ENCODE measurements around the gene SLC25A21.

Gene SLC25A21

GRCh38 chr14:36665887-36666415, 506.5 kb downstream of the SLC25A21 start:
- Histone ChIP-seq H3K36me3 (ENCODE audit: control insufficient read depth in 2 of 2, insufficient read depth in 2 of 2, low read length in 2 of 2) (no peaks in the 10 kb centered on the region), H3K9ac (ENCODE audit: low read length in 2 of 2) (no peak overlapping the region), H3K9me3 (ENCODE audit: control insufficient read depth in 2 of 2, low read length in 2 of 2) (no peaks in the 10 kb centered on the region), H3K4me3 (ENCODE audit: low read length in 2 of 2) (no peak overlapping the region), H3K27me3 (ENCODE audit: control insufficient read depth in 1 of 2, insufficient read depth in 2 of 2, low read length in 2 of 2) (peaks cover 59 to 80% of the 10 kb centered on the region in 2 donors), H3K4me1 (ENCODE audit: control insufficient read depth, insufficient read depth, low read length) (peaks cover 32% of the 10 kb centered on the region), H3K27ac (ENCODE audit: low read length) (no peak overlapping the region)

- Histone ChIP-seq H3K27me3 (ENCODE audit: control insufficient read depth in 1 of 2, insufficient read depth in 2 of 2, low read length in 2 of 2) (peaks cover 72 to 88% of the 10 kb centered on the region in 2 donors), H3K4me1 (ENCODE audit: control insufficient read depth, insufficient read depth, low read length) (peaks cover 33% of the 10 kb centered on the region), H3K9me3 (ENCODE audit: control insufficient read depth in 2 of 2, low read length in 2 of 2) (no peaks in the 10 kb centered on the region), H3K27ac (ENCODE audit: low read length) (no peak overlapping the region), H3K9ac (ENCODE audit: low read length in 2 of 2) (no peak overlapping the region), H3K4me3 (ENCODE audit: low read length in 2 of 2) (peak overlapping the region; percentile 52 to 64), H3K36me3 (ENCODE audit: control insufficient read depth in 2 of 2, insufficient read depth in 2 of 2, low read length in 2 of 2) (no peaks in the 10 kb centered on the region)
Measured at GRCh38 chr14:36664322-36665193, 507.8 kb downstream of the SLC25A21 start.

GRCh38 chr14:36663404-36664321, 508.7 kb downstream of the SLC25A21 start:
- H3K9me3 ChIP-seq (ENCODE audit: control insufficient read depth in 2 of 2, low read length in 2 of 2): no peaks in the 10 kb centered on the region
- H3K9ac ChIP-seq (ENCODE audit: low read length in 2 of 2): no peak overlapping the region
- H3K36me3 ChIP-seq (ENCODE audit: control insufficient read depth in 2 of 2, insufficient read depth in 2 of 2, low read length in 2 of 2): no peaks in the 10 kb centered on the region
- no peak overlapping the region for H3K27ac ChIP-seq (ENCODE audit: low read length)
- H3K4me1 ChIP-seq (ENCODE audit: control insufficient read depth, insufficient read depth, low read length): peaks cover 34% of the 10 kb centered on the region
- H3K4me3 ChIP-seq (ENCODE audit: low read length in 2 of 2): peak overlapping the region; percentile 52 to 64
- H3K27me3 ChIP-seq (ENCODE audit: control insufficient read depth in 1 of 2, insufficient read depth in 2 of 2, low read length in 2 of 2): peaks cover 81 to 92% of the 10 kb centered on the region in 2 donors

- H3K9me3 ChIP-seq (ENCODE audit: control insufficient read depth in 2 of 2, low read length in 2 of 2): no peaks in the 10 kb centered on the region
- peak overlapping the region; percentile 52 to 64 for H3K4me3 ChIP-seq (ENCODE audit: low read length in 2 of 2)
- H3K27ac ChIP-seq (ENCODE audit: low read length): no peak overlapping the region
- H3K27me3 ChIP-seq (ENCODE audit: control insufficient read depth in 1 of 2, insufficient read depth in 2 of 2, low read length in 2 of 2): peaks cover 88 to 98% of the 10 kb centered on the region in 2 donors
- H3K36me3 ChIP-seq (ENCODE audit: control insufficient read depth in 2 of 2, insufficient read depth in 2 of 2, low read length in 2 of 2): no peaks in the 10 kb centered on the region
- peaks cover 38% of the 10 kb centered on the region for H3K4me1 ChIP-seq (ENCODE audit: control insufficient read depth, insufficient read depth, low read length)
- no peak overlapping the region for H3K9ac ChIP-seq (ENCODE audit: low read length in 2 of 2)
Measured at GRCh38 chr14:36662543-36663403, 509.6 kb downstream of the SLC25A21 start.

GRCh38 chr14:36662258-36662542, 510.2 kb downstream of the SLC25A21 start:
- Histone ChIP-seq H3K27me3 (ENCODE audit: control insufficient read depth in 1 of 2, insufficient read depth in 2 of 2, low read length in 2 of 2) (peaks cover 91 to 98% of the 10 kb centered on the region in 2 donors), H3K4me3 (ENCODE audit: low read length in 2 of 2) (peak overlapping the region; percentile 52 to 64), H3K4me1 (ENCODE audit: control insufficient read depth, insufficient read depth, low read length) (peaks cover 41% of the 10 kb centered on the region), H3K36me3 (ENCODE audit: control insufficient read depth in 2 of 2, insufficient read depth in 2 of 2, low read length in 2 of 2) (no peaks in the 10 kb centered on the region), H3K9ac (ENCODE audit: low read length in 2 of 2) (no peak overlapping the region), H3K27ac (ENCODE audit: low read length) (no peak overlapping the region), H3K9me3 (ENCODE audit: control insufficient read depth in 2 of 2, low read length in 2 of 2) (no peaks in the 10 kb centered on the region)

DNA sequence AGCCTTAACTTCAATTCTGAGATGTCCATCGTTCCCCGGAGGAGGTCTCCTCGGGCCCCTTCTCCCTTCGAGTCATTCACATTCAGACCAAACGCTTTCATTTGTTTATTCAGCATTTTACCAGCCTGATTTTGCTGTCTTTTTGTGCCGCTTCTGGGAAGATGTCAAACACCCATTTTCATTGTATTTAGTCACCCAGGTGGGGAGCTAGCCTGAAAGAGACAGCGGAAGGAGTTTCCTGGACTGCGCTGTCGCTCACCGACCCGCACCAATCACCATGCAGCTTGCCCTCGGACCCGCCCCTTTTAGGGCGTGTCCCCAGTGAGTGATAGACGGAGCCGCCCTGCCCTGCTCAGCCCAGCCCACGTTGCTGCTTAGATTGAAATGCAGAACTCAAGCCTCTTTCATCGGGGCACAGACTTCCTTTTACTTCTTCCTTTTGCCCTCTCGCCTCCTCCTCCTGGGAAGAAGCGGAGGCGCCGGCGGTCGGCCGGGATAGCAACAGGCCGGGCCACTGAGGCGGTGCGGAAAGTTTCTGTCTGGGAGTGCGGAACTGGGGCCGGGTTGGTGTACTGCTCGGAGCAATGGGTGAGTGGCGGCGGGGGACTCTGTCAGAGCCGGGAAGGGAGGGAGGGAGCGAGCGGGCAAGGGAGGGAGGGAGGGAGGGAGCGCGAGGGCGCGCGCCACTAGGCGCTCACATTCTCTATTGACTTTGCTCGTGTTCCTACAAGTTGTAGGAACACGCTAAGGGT, 510.7 kb downstream of the SLC25A21 start, which contains the start of gene PAX9:
Gene PAX9 (plus strand): TSS at position 355 of the 752 bp plus-strand sequence. CDS start 230 bp downstream, at position 585.
- Histone ChIP-seq H3K36me3 (ENCODE audit: control insufficient read depth in 2 of 2, insufficient read depth in 2 of 2, low read length in 2 of 2) (no peaks in the 10 kb centered on the region), H3K27ac (ENCODE audit: low read length) (no peak within 1 kb of the TSS), H3K9ac (ENCODE audit: low read length in 2 of 2) (no peak within 1 kb of the TSS), H3K4me1 (ENCODE audit: control insufficient read depth, insufficient read depth, low read length) (peaks cover 40% of the 10 kb centered on the region), H3K4me3 (ENCODE audit: low read length in 2 of 2) (peak within 1 kb of the TSS; percentile 52 to 65), H3K27me3 (ENCODE audit: control insufficient read depth in 1 of 2, insufficient read depth in 2 of 2, low read length in 2 of 2) (peaks cover 92 to 98% of the 10 kb centered on the region in 2 donors), H3K9me3 (ENCODE audit: control insufficient read depth in 2 of 2, low read length in 2 of 2) (no peaks in the 10 kb centered on the region)

DNA sequence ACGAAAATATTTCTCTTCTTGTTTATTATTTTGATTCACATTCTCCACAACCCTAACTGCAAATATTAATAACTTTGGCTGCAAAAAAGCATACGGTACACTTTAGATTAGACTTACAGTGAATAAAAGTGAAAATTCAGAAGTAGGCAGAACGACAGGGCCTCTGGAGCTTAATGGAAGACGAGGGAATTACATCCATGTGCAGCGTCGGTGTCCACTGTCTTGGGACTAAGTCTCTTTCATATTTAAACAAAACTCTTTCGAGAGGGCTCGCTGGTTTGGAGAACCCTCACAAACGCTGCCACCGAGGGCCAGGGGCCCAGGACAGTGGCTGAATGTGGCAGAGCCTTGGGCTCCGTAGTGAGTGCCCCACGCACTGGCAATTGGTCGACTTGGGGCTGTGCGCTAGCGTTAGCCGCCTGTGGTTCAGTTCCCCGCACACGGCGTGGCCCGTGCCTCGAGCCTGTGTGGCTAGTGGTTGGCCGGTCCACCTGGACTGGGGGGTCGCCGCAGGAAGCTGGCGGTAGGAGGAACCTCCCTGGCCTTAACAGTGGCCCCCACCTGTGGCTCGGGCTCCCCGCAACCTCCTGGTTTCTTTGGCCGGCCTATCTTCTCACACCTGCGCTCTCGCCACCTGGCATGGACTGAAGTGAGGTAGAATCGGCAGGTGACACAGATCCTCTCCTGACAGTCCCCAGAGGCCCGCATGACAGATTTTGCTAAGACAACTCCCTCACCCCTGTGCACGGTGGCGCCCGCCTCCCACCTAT, 511.5 kb downstream of the SLC25A21 start:
- peaks cover 45% of the 10 kb centered on the region for H3K4me1 ChIP-seq (ENCODE audit: control insufficient read depth, insufficient read depth, low read length)
- no peak overlapping the region for H3K9ac ChIP-seq (ENCODE audit: low read length in 2 of 2)

DNA sequence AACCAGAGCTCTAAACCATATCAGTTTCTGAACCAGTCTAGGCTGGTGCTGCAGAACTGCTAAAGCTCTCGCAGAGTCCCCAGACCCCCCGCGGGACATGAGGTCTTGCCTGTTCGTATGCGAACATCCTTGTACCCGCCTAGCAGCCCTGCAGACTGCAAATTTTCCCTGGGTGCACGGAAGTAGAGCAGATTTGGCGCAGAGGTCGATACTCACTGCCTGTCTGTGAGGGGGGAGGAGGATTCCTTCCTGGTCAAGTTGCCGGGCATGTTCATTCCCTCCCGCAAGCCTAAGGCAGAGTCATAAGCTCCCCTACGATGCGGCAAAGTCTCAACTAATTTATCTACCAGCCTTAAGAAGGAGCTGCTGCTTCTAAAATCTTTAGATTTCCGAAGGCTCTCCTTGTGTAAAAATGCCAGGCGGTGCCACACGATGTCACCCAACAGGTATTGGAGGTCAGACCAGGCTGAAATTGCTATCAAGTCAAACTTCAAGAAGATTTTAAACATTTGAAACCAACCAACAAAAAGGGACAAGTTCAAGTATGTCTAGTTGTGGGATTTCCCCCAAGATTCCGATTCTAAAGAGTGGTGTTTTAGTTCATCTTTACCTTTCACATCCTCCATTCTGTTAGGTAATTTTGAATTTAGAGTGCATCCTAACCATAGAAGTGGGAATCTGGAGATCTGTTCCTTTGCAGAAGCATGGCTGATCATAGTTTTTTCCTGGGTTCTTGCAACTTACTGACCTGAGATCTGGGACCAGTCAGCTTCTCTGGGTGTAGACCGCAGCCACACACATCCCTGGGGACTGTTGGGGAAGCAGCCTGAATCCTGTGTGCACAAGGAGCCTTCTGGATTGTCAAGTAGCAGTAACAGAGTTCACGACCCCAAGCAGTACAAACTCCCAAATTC, 512.3 kb downstream of the SLC25A21 start:
- H3K9me3 ChIP-seq (ENCODE audit: control insufficient read depth in 2 of 2, low read length in 2 of 2): no peaks in the 10 kb centered on the region
- H3K4me3 ChIP-seq (ENCODE audit: low read length in 2 of 2): no peak overlapping the region
- H3K27ac ChIP-seq (ENCODE audit: low read length): no peak overlapping the region
- H3K36me3 ChIP-seq (ENCODE audit: control insufficient read depth in 2 of 2, insufficient read depth in 2 of 2, low read length in 2 of 2): no peaks in the 10 kb centered on the region
- no peak overlapping the region for H3K9ac ChIP-seq (ENCODE audit: low read length in 2 of 2)
- H3K4me1 ChIP-seq (ENCODE audit: control insufficient read depth, insufficient read depth, low read length): peaks cover 45% of the 10 kb centered on the region
- peaks cover 96 to 99% of the 10 kb centered on the region in 2 donors for H3K27me3 ChIP-seq (ENCODE audit: control insufficient read depth in 1 of 2, insufficient read depth in 2 of 2, low read length in 2 of 2)

More for the DNA sequence above, 511.5 kb downstream of the SLC25A21 start:
- H3K27ac ChIP-seq (ENCODE audit: low read length): no peak overlapping the region
- H3K4me3 ChIP-seq (ENCODE audit: low read length in 2 of 2): peak overlapping the region; percentile 34 to 65
- no peaks in the 10 kb centered on the region for H3K36me3 ChIP-seq (ENCODE audit: control insufficient read depth in 2 of 2, insufficient read depth in 2 of 2, low read length in 2 of 2)
- H3K27me3 ChIP-seq (ENCODE audit: control insufficient read depth in 1 of 2, insufficient read depth in 2 of 2, low read length in 2 of 2): peaks cover 92 to 98% of the 10 kb centered on the region in 2 donors
- no peaks in the 10 kb centered on the region for H3K9me3 ChIP-seq (ENCODE audit: control insufficient read depth in 2 of 2, low read length in 2 of 2)

All from stomach smooth muscle (tissue), 2 donors.